ENCODE data around the gene UBE3A. TPM values are rescaled to one million over a fixed set of nuclear protein-coding genes. Genes with fewer than 3 reads are reported as not detected.

The UBE3A gene
- total RNA-seq, 1 donor from 2014 or later = 102 TPM

DNA sequence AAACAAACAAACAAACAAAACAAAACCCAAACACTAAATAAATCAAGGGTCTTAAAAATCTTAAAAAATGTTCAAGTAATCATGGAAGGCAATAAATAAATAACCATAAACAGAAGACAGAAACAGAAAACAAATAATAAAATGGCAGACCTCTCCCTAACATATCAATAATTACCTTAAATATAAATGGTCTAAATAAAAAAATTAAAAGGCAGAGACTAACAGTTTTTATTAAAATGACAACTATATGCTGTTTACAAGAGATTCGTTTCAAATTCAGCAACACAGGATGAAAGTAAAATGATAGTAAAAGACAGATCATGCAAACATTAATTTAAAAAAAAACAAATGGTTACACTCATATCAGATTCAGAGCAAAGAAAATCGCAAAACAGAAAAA is 91.1 kb downstream of the UBE3A start:
- no peak for FAIRE-seq
- Mint-ChIP-seq H3K4me3 (ENCODE audit: unreplicated experiment) (no peak overlapping the region), H3K9me3 (ENCODE audit: unreplicated experiment) (peaks cover 1% of the 10 kb centered on the region), H3K27me3 (ENCODE audit: low read depth, unreplicated experiment) (no peaks in the 10 kb centered on the region), H3K36me3 (ENCODE audit: low read depth, unreplicated experiment) (no peaks in the 10 kb centered on the region), H3K4me1 (ENCODE audit: low read depth, unreplicated experiment) (peaks cover 14% of the 10 kb centered on the region), H3K27ac (ENCODE audit: unreplicated experiment) (no peak overlapping the region)
- no peak overlapping the region for H3K4me2 ChIP-seq (ENCODE audit: low read length)
- no peak for DNase-seq (ENCODE audit: low read depth)
- H4K20me1 ChIP-seq (ENCODE audit: insufficient read depth, low read length) = peaks cover 20% of the 10 kb centered on the region
- H3K9me3 ChIP-seq (ENCODE audit: insufficient read depth, low read depth, low read length) = no peaks in the 10 kb centered on the region
- no peak for TF ChIP-seq CTCF (IDR thresholded peaks at IDR 0.05; ENCODE audit: insufficient read depth, low read depth, low read length)
- TF ChIP-seq EZH2 (IDR thresholded peaks at IDR 0.05; ENCODE audit: insufficient read depth, low read length) = no peak
- H3K27ac ChIP-seq (ENCODE audit: low read depth, low read length) = no peak overlapping the region
- H3K36me3 ChIP-seq (ENCODE audit: insufficient read depth, low read length) = peaks cover 8% of the 10 kb centered on the region
- H3K4me3 ChIP-seq (ENCODE audit: insufficient read depth, low read depth, low read length) = no peak overlapping the region
- H3K79me2 ChIP-seq (ENCODE audit: insufficient read depth, low read length) = peaks cover 58% of the 10 kb centered on the region
- no peak overlapping the region for H2AFZ ChIP-seq (ENCODE audit: low read depth, low read length)
- no peaks in the 10 kb centered on the region for H3K27me3 ChIP-seq (ENCODE audit: insufficient read depth, low read length)
- H3K4me1 ChIP-seq (ENCODE audit: insufficient read depth, low read length) = no peaks in the 10 kb centered on the region
- no peak overlapping the region for H3K9ac ChIP-seq (ENCODE audit: low read length)

DNA sequence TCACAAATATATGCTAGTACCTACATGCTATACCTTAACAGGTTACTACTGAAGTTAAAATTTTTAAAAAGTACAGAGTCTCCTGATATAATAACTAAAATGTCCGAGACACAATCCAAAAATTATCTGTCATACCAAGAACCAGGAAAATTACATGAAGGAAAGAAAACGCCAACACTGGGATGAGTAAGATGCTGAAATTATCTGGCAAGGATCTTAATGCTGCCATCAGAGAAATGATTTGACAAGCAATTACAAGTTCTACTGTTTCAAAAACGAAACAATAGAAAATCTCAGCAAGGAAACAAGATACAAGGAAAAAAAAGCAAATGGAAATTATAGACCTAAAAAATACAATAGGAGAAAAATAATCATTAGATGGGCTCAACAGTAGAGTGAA is 92.5 kb downstream of the UBE3A start:
- no peak for TF ChIP-seq CTCF (IDR thresholded peaks at IDR 0.05; ENCODE audit: insufficient read depth, low read depth, low read length)
- TF ChIP-seq EZH2 (IDR thresholded peaks at IDR 0.05; ENCODE audit: insufficient read depth, low read length) = no peak
- no peaks in the 10 kb centered on the region for H3K27me3 ChIP-seq (ENCODE audit: insufficient read depth, low read length)
- no peak overlapping the region for H3K4me2 ChIP-seq (ENCODE audit: low read length)
- H3K36me3 Mint-ChIP-seq (ENCODE audit: low read depth, unreplicated experiment) = no peaks in the 10 kb centered on the region
- no peaks in the 10 kb centered on the region for H3K4me1 ChIP-seq (ENCODE audit: insufficient read depth, low read length)
- peaks cover 14% of the 10 kb centered on the region for H3K4me1 Mint-ChIP-seq (ENCODE audit: low read depth, unreplicated experiment)
- no peak overlapping the region for H3K4me3 Mint-ChIP-seq (ENCODE audit: unreplicated experiment)
- no peaks in the 10 kb centered on the region for H3K27me3 Mint-ChIP-seq (ENCODE audit: low read depth, unreplicated experiment)
- H3K9me3 Mint-ChIP-seq (ENCODE audit: unreplicated experiment) = peaks cover 1% of the 10 kb centered on the region
- H3K9me3 ChIP-seq (ENCODE audit: insufficient read depth, low read depth, low read length) = no peaks in the 10 kb centered on the region
- H3K27ac Mint-ChIP-seq (ENCODE audit: unreplicated experiment) = no peak overlapping the region
- H3K9ac ChIP-seq (ENCODE audit: low read length) = no peak overlapping the region
- no peak overlapping the region for H3K4me3 ChIP-seq (ENCODE audit: insufficient read depth, low read depth, low read length)
- DNase-seq (ENCODE audit: low read depth) (no peak), FAIRE-seq (no peak)
- H3K27ac ChIP-seq (ENCODE audit: low read depth, low read length) = no peak overlapping the region
- H3K36me3 ChIP-seq (ENCODE audit: insufficient read depth, low read length) = peaks cover 3% of the 10 kb centered on the region
- H3K79me2 ChIP-seq (ENCODE audit: insufficient read depth, low read length) = peaks cover 57% of the 10 kb centered on the region
- no peak overlapping the region for H2AFZ ChIP-seq (ENCODE audit: low read depth, low read length)
- peaks cover 24% of the 10 kb centered on the region for H4K20me1 ChIP-seq (ENCODE audit: insufficient read depth, low read length)

GRCh38 chr15:25345943-25346342 is 92.9 kb downstream of the UBE3A start:
- H3K79me2 ChIP-seq (ENCODE audit: insufficient read depth, low read length) = peaks cover 54% of the 10 kb centered on the region
- H3K4me1 ChIP-seq (ENCODE audit: insufficient read depth, low read length) = no peaks in the 10 kb centered on the region
- H3K4me2 ChIP-seq (ENCODE audit: low read length) = no peak overlapping the region
- FAIRE-seq (no peak), DNase-seq (ENCODE audit: low read depth) (peak; percentile 53)
- no peak overlapping the region for H3K4me3 ChIP-seq (ENCODE audit: insufficient read depth, low read depth, low read length)
- H3K27me3 Mint-ChIP-seq (ENCODE audit: low read depth, unreplicated experiment) = no peaks in the 10 kb centered on the region
- no peak overlapping the region for H3K27ac ChIP-seq (ENCODE audit: low read depth, low read length)
- no peaks in the 10 kb centered on the region for H3K27me3 ChIP-seq (ENCODE audit: insufficient read depth, low read length)
- H3K9me3 ChIP-seq (ENCODE audit: insufficient read depth, low read depth, low read length) = no peaks in the 10 kb centered on the region
- peaks cover 3% of the 10 kb centered on the region for H3K36me3 ChIP-seq (ENCODE audit: insufficient read depth, low read length)
- TF ChIP-seq EZH2 (IDR thresholded peaks at IDR 0.05; ENCODE audit: insufficient read depth, low read length) (no peak), CTCF (IDR thresholded peaks at IDR 0.05; ENCODE audit: insufficient read depth, low read depth, low read length) (no peak)
- no peaks in the 10 kb centered on the region for H3K36me3 Mint-ChIP-seq (ENCODE audit: low read depth, unreplicated experiment)
- peaks cover 24% of the 10 kb centered on the region for H4K20me1 ChIP-seq (ENCODE audit: insufficient read depth, low read length)
- peaks cover 14% of the 10 kb centered on the region for H3K4me1 Mint-ChIP-seq (ENCODE audit: low read depth, unreplicated experiment)
- no peak overlapping the region for H3K9ac ChIP-seq (ENCODE audit: low read length)
- H3K9me3 Mint-ChIP-seq (ENCODE audit: unreplicated experiment) = peaks cover 1% of the 10 kb centered on the region
- no peak overlapping the region for H2AFZ ChIP-seq (ENCODE audit: low read depth, low read length)
- no peak overlapping the region for H3K4me3 Mint-ChIP-seq (ENCODE audit: unreplicated experiment)
- H3K27ac Mint-ChIP-seq (ENCODE audit: unreplicated experiment) = no peak overlapping the region

Data from astrocyte (in vitro differentiated cells and primary cell).